Heart left ventricle (tissue), 16 donors: Measurements from ENCODE around the gene VGF. TPM values are rescaled to one million over a fixed set of nuclear protein-coding genes. Genes with fewer than 3 reads are reported as not detected.
"Not testable (repeated sequence)": the region's sequence is repeated elsewhere in the genome, so short reads cannot be mapped to it uniquely, and the experiment has no call there.

Experiments used
- ATAC-seq, 4 donors: fragments of 200-7000 bp; cut with Tn5 transposase; one replicate each; pipeline ENCODE4 v1.9.1; 2020 to 2022; ENCODE audit warnings: moderate library complexity in 4 of 4, mild to moderate bottlenecking in 3 of 4, moderate number of reproducible peaks in 1 of 4
- DNase-seq, 5 donors: peaks; one replicate each; pipeline ENCODE4 v3.0.0-alpha.2; 2020
- H3K27ac ChIP-seq, 12 donors: fragments of 200-600 bp; sonication (generic) in 4 of 12; one replicate each; pipeline versions ENCODE4 v1.5.0 to v1.8.0; 2016 to 2022; ENCODE audit warnings: mild to moderate bottlenecking in 2 of 12
- H3K27me3 ChIP-seq, 9 donors: fragments of 200-600 bp; sonication (generic) in 2 of 9; one replicate each; pipeline versions ENCODE4 v1.5.1 to v1.8.0; 2016 to 2022; ENCODE audit warnings: mild to moderate bottlenecking in 3 of 9
- H3K36me3 ChIP-seq, 9 donors: fragments of 200-600 bp; sonication (generic) in 2 of 9; one replicate each; pipeline versions ENCODE4 v1.5.0 to v1.8.0; 2018 to 2022; ENCODE audit warnings: mild to moderate bottlenecking in 2 of 9
- H3K4me1 ChIP-seq, 12 donors: fragments of 200-600 bp; sonication (generic) in 4 of 12; one replicate each; pipeline versions ENCODE4 v1.5.0 to v1.8.0; 2016 to 2022; ENCODE audit warnings: mild to moderate bottlenecking in 3 of 12
- H3K4me3 ChIP-seq, 12 donors: fragments of 200-600 bp; sonication (generic) in 4 of 12; one replicate each; pipeline versions ENCODE4 v1.5.0 to v1.8.0; 2017 to 2022; ENCODE audit warnings: mild to moderate bottlenecking in 9 of 12, moderate library complexity in 4 of 12
- H3K9me3 ChIP-seq, 12 donors: fragments of 200-600 bp; sonication (generic) in 4 of 12; one replicate each; pipeline versions ENCODE4 v1.5.0 to v1.8.0; 2016 to 2022; ENCODE audit warnings: mild to moderate bottlenecking in 1 of 12
- CTCF ChIP-seq, 12 donors: fragments of 200-600 bp; sonication (generic) in 4 of 12; IDR thresholded peaks; one replicate each; pipeline versions ENCODE4 v1.5.0 to v1.8.0; 2018 to 2022; ENCODE audit warnings: antibody characterized with exemption in 12 of 12, mild to moderate bottlenecking in 5 of 12
- POLR2A ChIP-seq, 2 donors: fragments of 450-650 bp; IDR thresholded peaks; one replicate each; pipeline ENCODE4 v1.6.1; 2017; ENCODE audit warnings: antibody characterized with exemption in 2 of 2, mild to moderate bottlenecking in 2 of 2, moderate library complexity in 2 of 2
- WGBS, 4 donors: extraction: QIAGEN DNeasy Blood & Tissue Kit in 2 of 4; methylation state at CpG; one replicate each; pipeline versions ENCODE4 v1.1.5 to v1.1.7; 2013 to 2018; 5-methylcytosine and 5-hydroxymethylcytosine counted together
- intact Hi-C, 10 donors: fragments of 100-400 bp; cut with DNase I; formaldehyde crosslinking; loops; one replicate each; pipeline versions ENCODE4 v1.11.1 to v1.14.2; 2022
- polyA plus RNA-seq, 2 donors: library from polyadenylated mRNA; stranded (reverse); fragments of 200-250 nt; gene quantifications; one replicate each; pipeline ENCODE4 v1.2.3, GENCODE V29; 2013
- total RNA-seq, 9 donors: library from RNA; depleted of rRNA in 2 of 9; stranded (reverse); fragments of >200 nt in 2 of 9; fragmentation: NEBNext Ultra II Directional in 3 of 9; extraction: Animal tissue kit (Norgen Biotek cat#: 25700) in 3 of 9; gene quantifications; one replicate each; pipeline versions ENCODE4 v1.1.0 to v1.2.4, GENCODE V29; 2016 to 2023
- donor health status: ischemic (EF 13 %, LVEDD 7.1; RV severe dilation, severe dysfunction).
- donor health status: healthy with polysubstance abuse.
- donor health status: DM: no; HTN: yes; CAD: no.
- donor health status: DM: no; HTN: no; CAD: no.
- donor health status: ischemic (EF 25% LVEDD 6.9; RV normal size, moderate dysfunction).
- donor health status: ischemic (EF 25% LVEDD 5.7; RV mildly dilated, moderate dysfunction).
- donor health status: healthy.
- donor health status: DM: yes; HTN: yes; CAD: no.
- donor health status: ischemic (EF 35%, LVEDD 5.7; RV mildly dilated, moderate dysfunction).
- donor health status: nonischemic (EF 11% LVEDD 7.7; RV severe dilation, severe dysfunction).
- donor health status: DM: yes; HTN: yes; CAD: no.
- donor health status: PGD.
- donor health status: ischemic (EF 29% LVEDD 5.4; RV normal size, mild dysfunction).
- donor health status: nonischemic (EF 23%, LVEDD 6.1; RV moderate dilation, normal function).

Gene VGF
- total and polyA plus RNA-seq, 11 donors = 0.09 to 0.19 (median 0.14) TPM; not detected in 8

GRCh38 chr7:101200504-101200861 lies 35.1 kb upstream of the VGF start:
- H3K27ac ChIP-seq = no peak overlapping the region
- DNase-seq (no peak), ATAC-seq (no peak)
- H3K36me3 ChIP-seq = no peaks in the 10 kb centered on the region
- H3K4me3 ChIP-seq = no peak overlapping the region
- no peaks in the 10 kb centered on the region for H3K9me3 ChIP-seq
- intact Hi-C loops = loop anchor here in 1 of 10 donors (5.0 kb wide), 1 partner anchor 77 kb away; no protein-coding TSS in a partner anchor
- peaks cover 0 to 13% (median 8%) of the 10 kb centered on the region in 12 donors for H3K4me1 ChIP-seq
- no peak for TF ChIP-seq POLR2A (IDR thresholded peaks at IDR 0.05)
- TF ChIP-seq CTCF (IDR thresholded peaks at IDR 0.05) = no peak
- 71 to 90% (median 80%) methylated on average over 2 of the region's 2 CpGs for WGBS, 4 donors
- H3K27me3 ChIP-seq = peaks cover 18 to 80% (median 34%) of the 10 kb centered on the region in 9 donors

DNA sequence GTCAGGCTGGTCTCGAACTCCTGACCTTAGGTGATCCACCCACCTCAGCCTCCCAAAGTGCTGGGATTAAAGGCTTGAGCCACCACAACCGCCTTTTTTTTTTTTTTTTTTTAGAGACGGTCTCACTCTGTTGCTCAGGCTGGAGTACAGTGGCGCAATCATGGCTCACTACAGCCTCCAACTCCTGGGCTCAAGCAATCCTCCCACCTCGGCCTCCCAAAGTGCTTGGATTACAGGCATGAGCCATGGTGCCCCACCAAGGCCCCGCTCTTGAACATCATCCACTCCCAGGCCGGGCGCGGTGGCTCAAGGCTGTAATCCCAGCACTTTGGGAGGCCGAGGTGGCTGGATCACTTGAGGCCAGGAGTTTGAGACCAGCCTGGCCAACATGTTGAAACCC lies 34.2 kb upstream of the VGF start:
- H3K4me3 ChIP-seq, H3K27ac ChIP-seq, ATAC-seq, H3K9me3 ChIP-seq, H3K36me3 ChIP-seq, DNase-seq: not testable (repeated sequence)
- H3K27me3 ChIP-seq = peaks cover 18 to 90% (median 34%) of the 10 kb centered on the region in 9 donors
- H3K4me1 ChIP-seq = peaks cover 0 to 11% (median 8%) of the 10 kb centered on the region in 12 donors
- WGBS, 4 donors = 86 to 93% (median 90%) methylated on average over 6 to 10 of the region's 10 CpGs
- intact Hi-C loops = loop anchor here in 3 of 10 donors (10.0 kb wide), 1 partner anchor 55 kb away; no protein-coding TSS in a partner anchor

DNA sequence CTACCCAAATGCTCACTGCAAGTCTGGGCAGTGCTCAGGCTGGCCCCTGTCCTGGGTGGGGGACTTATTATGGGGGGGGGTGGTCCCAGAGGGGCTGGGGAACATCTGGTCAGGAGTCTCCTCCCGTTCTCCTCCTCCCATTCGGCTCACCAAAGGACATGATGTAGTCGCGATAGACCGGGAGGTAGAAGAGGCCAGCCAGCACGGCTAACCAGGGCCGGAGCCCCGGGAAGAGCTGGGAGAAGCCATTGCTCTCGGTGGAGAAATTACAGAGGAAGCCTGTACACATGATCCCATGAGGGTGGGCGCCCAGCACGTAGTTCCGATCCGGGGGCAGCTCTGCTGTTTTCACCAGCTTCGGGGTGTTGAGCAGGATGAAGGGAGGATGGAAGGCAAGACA lies 33.1 kb upstream of the VGF start:
- H3K36me3 ChIP-seq = no peaks in the 10 kb centered on the region
- intact Hi-C loops = loop anchor here in 3 of 10 donors (10.0 kb wide), 1 partner anchor 54 kb away; no protein-coding TSS in a partner anchor
- WGBS, 4 donors = 60 to 73% (median 71%) methylated on average over 6 to 14 of the region's 14 CpGs
- H3K4me1 ChIP-seq = peaks cover 0 to 9% (median 8%) of the 10 kb centered on the region in 12 donors
- no peaks in the 10 kb centered on the region for H3K9me3 ChIP-seq
- ATAC-seq (no peak), DNase-seq (no peak)
- no peak overlapping the region for H3K27ac ChIP-seq
- no peak for TF ChIP-seq POLR2A (IDR thresholded peaks at IDR 0.05)
- no peak for TF ChIP-seq CTCF (IDR thresholded peaks at IDR 0.05)
- no peak overlapping the region for H3K4me3 ChIP-seq
- peaks cover 18 to 93% (median 35%) of the 10 kb centered on the region in 9 donors for H3K27me3 ChIP-seq

- TF ChIP-seq POLR2A (IDR thresholded peaks at IDR 0.05) (no peak), CTCF (IDR thresholded peaks at IDR 0.05) (no peak)
- H3K27me3 ChIP-seq = peaks cover 16 to 88% (median 34%) of the 10 kb centered on the region in 9 donors
These were observed 32.6 kb upstream of the VGF start for GRCh38 chr7:101197991-101198390.

DNA sequence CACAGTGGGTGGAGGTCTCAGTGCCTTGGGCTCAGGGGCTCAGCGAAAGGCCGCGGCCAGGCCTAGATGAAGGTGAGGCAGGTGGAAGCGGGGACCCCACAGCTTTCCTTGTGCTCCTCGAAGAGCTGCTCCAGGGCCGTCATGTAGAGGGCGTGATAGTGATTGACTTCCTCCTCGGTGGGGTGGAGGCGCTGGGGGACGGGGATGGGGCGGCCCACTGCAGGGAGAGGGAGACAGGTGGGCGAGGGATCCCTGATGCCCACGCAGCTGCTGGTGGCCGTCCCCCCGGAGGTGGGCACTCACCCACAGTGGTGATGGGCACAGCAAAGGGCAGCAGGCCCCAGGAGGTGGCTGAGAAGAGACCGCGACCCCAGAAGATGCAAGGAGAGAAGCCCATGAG lies 30.5 kb upstream of the VGF start:
- WGBS, 4 donors = 80 to 86% (median 83%) methylated on average over 17 of the region's 17 CpGs
- Histone ChIP-seq H3K4me1 (no peaks in the 10 kb centered on the region), H3K9me3 (no peaks in the 10 kb centered on the region), H3K36me3 (no peaks in the 10 kb centered on the region), H3K4me3 (no peak overlapping the region), H3K27ac (no peak overlapping the region), H3K27me3 (peaks cover 0 to 67% (median 13%) of the 10 kb centered on the region in 9 donors)
- no peak for ATAC-seq
- DNase-seq = no peak
- TF ChIP-seq CTCF (IDR thresholded peaks at IDR 0.05) (no peak), POLR2A (IDR thresholded peaks at IDR 0.05) (no peak)
- intact Hi-C loops = loop anchor here in 3 of 10 donors (10.0 kb wide), 1 partner anchor 51 kb away; no protein-coding TSS in a partner anchor

More at GRCh38 chr7:101197991-101198390, 32.6 kb upstream of the VGF start:
- Histone ChIP-seq H3K4me1 (peaks cover 0 to 9% (median 8%) of the 10 kb centered on the region in 12 donors), H3K36me3 (no peaks in the 10 kb centered on the region), H3K27ac (no peak overlapping the region), H3K4me3 (no peak overlapping the region), H3K9me3 (no peaks in the 10 kb centered on the region)
- ATAC-seq (no peak), DNase-seq (no peak)
- 60 to 68% (median 63%) methylated on average over 16 to 21 of the region's 21 CpGs for WGBS, 4 donors
- intact Hi-C loops = loop anchor here in 3 of 10 donors (10.0 kb wide), 1 partner anchor 53 kb away; no protein-coding TSS in a partner anchor
